Transverse colon (tissue), 4 donors: ENCODE data around the gene GPBAR1. TPM values are rescaled to one million over a fixed set of nuclear protein-coding genes. Genes with fewer than 3 reads are reported as not detected.

ENCODE experiments used
- DNase-seq: peaks from one replicate; pipeline ENCODE4 v3.0.0-alpha.2; 2019
- H3K27ac ChIP-seq, 4 donors: fragments of 200-600 bp; sonication (generic); 2 replicates each; pipeline ENCODE4 v1.5.1; 2016 to 2018; ENCODE audit warnings: inconsistent platforms in 4 of 4
- H3K27me3 ChIP-seq: fragments of 200-600 bp; sonication (generic); 2 replicates; pipeline ENCODE4 v1.5.1; 2017; ENCODE audit warnings: inconsistent platforms
- H3K36me3 ChIP-seq, 4 donors: fragments of 200-600 bp; sonication (generic); 2 replicates each; pipeline ENCODE4 v1.5.1; 2017 to 2019; ENCODE audit warnings: inconsistent platforms in 4 of 4
- H3K4me1 ChIP-seq, 4 donors: fragments of 200-600 bp; sonication (generic); 2 replicates each; pipeline ENCODE4 v1.5.1; 2017 to 2020; ENCODE audit warnings: inconsistent platforms in 4 of 4
- H3K4me3 ChIP-seq, 4 donors: fragments of 200-600 bp; sonication (generic); 1 replicate in 1 of 4; 2 replicates in 3 of 4; pipeline versions ENCODE4 v1.5.1 to v1.6.1; 2017 to 2019; ENCODE audit warnings: inconsistent platforms in 4 of 4
- H3K9me3 ChIP-seq, 2 donors: fragments of 200-600 bp; sonication (generic); 2 replicates each; pipeline ENCODE4 v1.5.1; 2017 to 2019; ENCODE audit warnings: inconsistent platforms in 2 of 2
- EP300 ChIP-seq: sonication (generic); formaldehyde crosslinking; IDR thresholded peaks from one replicate; pipeline ENCODE4 v1.6.1; 2017; ENCODE audit warnings: antibody characterized with exemption, low read depth
- POLR2A ChIP-seq: fragments of 450-650 bp; IDR thresholded peaks from one replicate; pipeline ENCODE4 v1.6.1; 2016; ENCODE audit warnings: antibody characterized with exemption, mild to moderate bottlenecking, moderate library complexity
- POLR2AphosphoS5 ChIP-seq, 3 donors: sonication (generic); formaldehyde crosslinking; IDR thresholded peaks; one replicate each; pipeline ENCODE4 v1.6.1; 2016; ENCODE audit warnings: antibody characterized with exemption in 3 of 3
- WGBS, 2 donors: methylation state at CpG; one replicate each; pipeline ENCODE4 v1.1.5; 2018; ENCODE audit warnings: low coverage in 1 of 2; 5-methylcytosine and 5-hydroxymethylcytosine counted together
- in situ Hi-C, 4 donors: fragments of 200-750 bp; cut with MboI; loops; one replicate each; pipeline versions ENCODE4 v1.15.0 to v1.15.1; 2017; ENCODE audit warnings: low sequenced_read_pairs in 3 of 4, low pct_ligation_motif_present in 1 of 4, low pct_unique_long_range_greater_than_20kb in 1 of 4
- intact Hi-C: fragments of 100-400 bp; cut with DNase I; formaldehyde crosslinking; loops from one replicate; pipeline ENCODE4 v1.15.1; 2023; ENCODE audit warnings: low total_unique reads
- total RNA-seq, 4 donors: library from RNA; depleted of rRNA; stranded (reverse); fragments of >200 nt; gene quantifications; one replicate each; pipeline ENCODE4 v1.1.0, GENCODE V29; 2016
- TF ChIP-seq, protein P1 (sequence below), 5 experiments: fragments of 200-600 bp in 3 of 5; fragments of 450-650 bp in 2 of 5; sonication (generic) in 3 of 5; IDR thresholded peaks; 1 replicate in 2 of 5; 2 replicates in 3 of 5; pipeline ENCODE4 v1.5.1; 2016 to 2017; ENCODE audit warnings: antibody characterized with exemption in 5 of 5, inconsistent platforms in 3 of 5, mild to moderate bottlenecking in 2 of 5, moderate library complexity in 1 of 5

The GPBAR1 gene
- total RNA-seq, 4 donors from 2014 or later: 2.5 to 3.0 TPM; not detected in 2

DNA sequence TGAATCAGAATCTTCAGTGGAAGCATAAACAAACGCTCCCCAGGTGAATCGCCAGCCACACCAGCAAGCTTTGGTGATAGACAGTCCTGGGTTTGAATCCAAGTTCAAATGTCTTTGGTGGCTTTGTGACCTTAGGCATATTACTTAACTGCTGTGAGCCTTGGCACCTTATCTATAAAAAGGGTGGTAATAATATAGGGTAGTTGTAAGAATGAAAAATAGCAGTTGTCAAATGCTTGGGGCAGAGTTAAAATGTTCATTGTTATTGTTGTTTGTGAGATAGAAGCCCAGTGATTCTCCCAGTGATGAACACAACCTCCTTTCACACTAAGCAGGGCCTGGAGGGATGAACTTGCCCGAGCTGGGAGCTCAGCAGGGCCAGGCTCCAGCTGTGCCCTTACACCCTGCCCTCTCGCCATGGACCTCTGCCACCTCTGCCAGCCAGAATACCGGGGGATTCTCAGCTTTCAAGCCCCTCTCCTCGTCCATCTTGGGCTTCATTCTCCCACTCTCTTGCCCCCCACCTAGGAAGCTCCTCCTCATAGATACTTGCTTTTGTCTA is 37.6 kb downstream of the GPBAR1 start:
- H3K36me3 ChIP-seq: no peaks in the 10 kb centered on the region
- intact Hi-C loops: no loop called here
- H3K27me3 ChIP-seq: no peaks in the 10 kb centered on the region
- 78% methylated on average over 6 of the region's 6 CpGs; no CpG with 5 or more reads in 1 of the 2 donors for WGBS, 2 donors
- TF ChIP-seq EP300 (no peak), POLR2A (no peak), POLR2AphosphoS5 (IDR thresholded peaks at IDR 0.05) (no peak)
- TF ChIP-seq, protein P1, sequence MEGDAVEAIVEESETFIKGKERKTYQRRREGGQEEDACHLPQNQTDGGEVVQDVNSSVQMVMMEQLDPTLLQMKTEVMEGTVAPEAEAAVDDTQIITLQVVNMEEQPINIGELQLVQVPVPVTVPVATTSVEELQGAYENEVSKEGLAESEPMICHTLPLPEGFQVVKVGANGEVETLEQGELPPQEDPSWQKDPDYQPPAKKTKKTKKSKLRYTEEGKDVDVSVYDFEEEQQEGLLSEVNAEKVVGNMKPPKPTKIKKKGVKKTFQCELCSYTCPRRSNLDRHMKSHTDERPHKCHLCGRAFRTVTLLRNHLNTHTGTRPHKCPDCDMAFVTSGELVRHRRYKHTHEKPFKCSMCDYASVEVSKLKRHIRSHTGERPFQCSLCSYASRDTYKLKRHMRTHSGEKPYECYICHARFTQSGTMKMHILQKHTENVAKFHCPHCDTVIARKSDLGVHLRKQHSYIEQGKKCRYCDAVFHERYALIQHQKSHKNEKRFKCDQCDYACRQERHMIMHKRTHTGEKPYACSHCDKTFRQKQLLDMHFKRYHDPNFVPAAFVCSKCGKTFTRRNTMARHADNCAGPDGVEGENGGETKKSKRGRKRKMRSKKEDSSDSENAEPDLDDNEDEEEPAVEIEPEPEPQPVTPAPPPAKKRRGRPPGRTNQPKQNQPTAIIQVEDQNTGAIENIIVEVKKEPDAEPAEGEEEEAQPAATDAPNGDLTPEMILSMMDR (IDR thresholded peaks at IDR 0.05): no peak
- H3K9me3 ChIP-seq: no peaks in the 10 kb centered on the region
- no peak for DNase-seq
- H3K27ac ChIP-seq: peak overlapping the region in 1 of 4 donors; percentile 23
- in situ Hi-C loops: loop anchor here in 3 of 4 donors (10.0 to 25.0 kb wide), 2 partner anchors 89 to 96 kb away; partner anchors contain the start of genes CTDSP1 (in 3 of the 3) and SLC11A1 (in 2 of the 3)
- H3K4me3 ChIP-seq: no peak overlapping the region
- H3K4me1 ChIP-seq: peaks cover 4 to 27% (median 19%) of the 10 kb centered on the region in 4 donors

DNA sequence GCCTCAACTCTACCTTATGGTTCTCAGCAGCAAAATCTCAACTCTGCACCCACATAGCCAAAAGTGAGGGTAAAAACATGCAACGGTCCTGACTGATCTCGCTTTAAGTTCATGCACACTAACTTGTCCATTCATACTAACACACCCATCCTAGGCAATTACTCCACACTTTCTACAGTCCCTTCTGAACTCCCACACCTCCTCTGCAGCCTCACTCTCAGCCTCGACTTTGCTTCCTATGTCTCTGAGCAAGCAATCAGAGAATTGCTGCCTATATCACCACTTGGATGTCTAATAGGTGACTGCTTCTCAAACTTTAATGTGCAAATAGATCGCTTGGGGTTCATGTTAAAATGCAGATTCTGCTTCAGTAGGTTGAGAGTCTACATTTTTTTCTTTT is 39.3 kb downstream of the GPBAR1 start:
- peaks cover under 1 to 11% (median 5%) of the 10 kb centered on the region in 4 donors for H3K4me1 ChIP-seq
- intact Hi-C loops (loop anchor here (5.0 kb wide), 1 partner anchor 57 kb away; the partner anchor contains the start of gene CATIP), in situ Hi-C loops (loop anchor here in 2 of 4 donors (5.0 to 10.0 kb wide), 3 partner anchors 52 to 165 kb away; partner anchors contain the start of gene CATIP (in 1 of the 2))
- no peaks in the 10 kb centered on the region for H3K9me3 ChIP-seq
- WGBS, 2 donors: 77 to 80% methylated on average over 4 of the region's 4 CpGs
- H3K36me3 ChIP-seq: no peaks in the 10 kb centered on the region
- TF ChIP-seq, protein P1 (IDR thresholded peaks at IDR 0.05): no peak
- TF ChIP-seq POLR2A (no peak), EP300 (no peak), POLR2AphosphoS5 (IDR thresholded peaks at IDR 0.05) (no peak)
- no peak for DNase-seq
- H3K27ac ChIP-seq: no peak overlapping the region
- H3K4me3 ChIP-seq: no peak overlapping the region
- H3K27me3 ChIP-seq: no peaks in the 10 kb centered on the region

DNA sequence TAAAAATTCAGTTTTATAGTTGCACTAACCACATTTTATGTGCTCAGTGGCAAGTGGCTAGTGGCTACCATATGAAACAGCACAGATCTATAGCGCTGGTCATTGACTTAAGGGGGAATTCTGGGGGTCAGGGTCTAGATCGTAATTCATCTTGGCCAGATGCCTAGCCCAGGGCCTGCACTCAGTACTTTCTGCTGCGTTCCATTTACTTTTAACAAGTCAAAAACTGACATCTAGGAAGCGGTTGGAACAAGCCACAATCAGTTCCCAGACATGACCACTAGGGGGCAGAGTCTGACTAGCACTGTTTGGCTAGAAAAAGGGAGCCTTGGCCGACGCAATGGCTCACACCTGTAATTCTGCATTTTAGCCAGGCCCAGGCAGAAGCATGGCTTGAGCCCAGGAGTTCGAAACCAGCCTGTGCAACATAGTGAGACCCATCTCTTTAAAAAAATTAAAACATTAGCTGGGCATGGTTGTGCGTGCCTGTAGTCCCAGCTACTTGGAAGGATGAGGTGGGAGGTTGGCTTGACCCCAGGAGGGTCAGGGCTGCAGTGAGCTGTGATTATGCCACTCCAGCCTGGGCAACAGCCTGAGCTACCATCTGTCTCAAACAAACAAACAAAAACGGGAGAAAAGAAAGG is 40.5 kb downstream of the GPBAR1 start:
- H3K27me3 ChIP-seq: no peaks in the 10 kb centered on the region
- no peaks in the 10 kb centered on the region for H3K36me3 ChIP-seq
- no peaks in the 10 kb centered on the region for H3K9me3 ChIP-seq
- peaks cover 0 to 7% (median 1%) of the 10 kb centered on the region in 4 donors for H3K4me1 ChIP-seq
- TF ChIP-seq POLR2AphosphoS5 (IDR thresholded peaks at IDR 0.05): peak in 2 of 3 donors; percentile 31 to 34
- TF ChIP-seq EP300: no peak
- TF ChIP-seq, protein P1 (IDR thresholded peaks at IDR 0.05): peak; percentile 96 to 98 (median 97)
- H3K4me3 ChIP-seq: no peak overlapping the region
- peak; percentile 93 for DNase-seq
- in situ Hi-C loops: loop anchor here in 2 of 4 donors (5.0 to 10.0 kb wide), 3 partner anchors 51 to 164 kb away; partner anchors contain the start of gene CATIP (in 1 of the 2)
- intact Hi-C loops: loop anchor here (5.0 kb wide), 1 partner anchor 56 kb away; the partner anchor contains the start of gene CATIP
- WGBS, 2 donors: 0 to 7% methylated on average over 1 to 9 of the region's 9 CpGs
- peak overlapping the region in 1 of 4 donors; percentile 33 for H3K27ac ChIP-seq

DNA sequence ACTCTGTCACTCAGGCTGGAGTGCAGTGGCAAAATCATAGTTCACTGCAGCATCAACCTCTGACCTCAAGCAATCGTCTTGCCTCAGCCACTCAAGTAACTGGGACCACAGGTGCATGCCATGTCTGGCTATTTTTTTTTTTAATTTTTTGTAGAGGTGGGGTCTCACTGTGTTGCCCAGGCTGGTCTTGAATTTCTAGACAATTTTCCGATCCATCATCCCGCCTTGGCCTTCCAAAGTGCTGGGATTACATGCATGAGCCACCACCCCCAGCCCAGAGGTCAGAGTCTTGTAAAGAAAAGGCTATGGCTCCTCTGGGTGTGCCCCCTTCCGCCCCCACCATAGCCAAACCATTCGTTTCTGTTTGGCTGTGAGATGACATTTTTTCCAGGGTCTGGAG is 44.6 kb downstream of the GPBAR1 start:
- H3K27ac ChIP-seq: no peak overlapping the region
- TF ChIP-seq POLR2AphosphoS5 (IDR thresholded peaks at IDR 0.05) (no peak), EP300 (no peak), POLR2A (no peak)
- TF ChIP-seq, protein P1 (IDR thresholded peaks at IDR 0.05): no peak
- in situ Hi-C loops: loop anchor here in 1 of 4 donors (10.0 kb wide), 1 partner anchor 159 kb away; no protein-coding TSS in a partner anchor
- H3K36me3 ChIP-seq: no peaks in the 10 kb centered on the region
- intact Hi-C loops: no loop called here
- H3K4me3 ChIP-seq: no peak overlapping the region
- no peaks in the 10 kb centered on the region for H3K9me3 ChIP-seq
- no peaks in the 10 kb centered on the region for H3K27me3 ChIP-seq
- peaks cover 0 to 9% (median 1%) of the 10 kb centered on the region in 4 donors for H3K4me1 ChIP-seq
- WGBS, 2 donors: 48 to 79% methylated on average over 2 to 5 of the region's 5 CpGs
- DNase-seq: no peak
